ENCODE results near the gene PDE5A.

PDE5A gene

DNA sequence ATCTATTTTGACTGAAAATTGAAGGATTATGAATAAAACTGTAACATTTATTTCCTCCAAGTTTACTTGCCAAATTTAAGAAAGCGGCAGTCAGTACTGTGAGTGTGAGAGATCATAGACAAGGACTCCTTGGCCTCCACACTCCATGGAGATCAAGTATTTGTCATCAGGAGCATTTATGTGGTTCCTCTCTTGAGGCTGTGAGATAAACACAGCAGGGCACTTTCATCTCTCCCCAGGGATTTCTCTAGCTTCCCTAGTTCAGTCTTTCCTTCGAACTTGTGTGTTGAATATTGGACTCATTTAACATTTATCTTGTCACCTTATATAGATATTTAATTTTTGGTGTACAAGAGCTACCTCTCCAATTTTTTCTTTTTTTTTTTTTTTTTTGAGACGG is 40.8 kb downstream of the PDE5A start:
- Histone ChIP-seq H3K36me3 (ENCODE audit: control insufficient read depth, insufficient read depth, low read length) (no peaks in the 10 kb centered on the region), H3K9ac (ENCODE audit: low read length) (no peak overlapping the region), H3K4me1 (ENCODE audit: control insufficient read depth, insufficient read depth, low read length) (no peaks in the 10 kb centered on the region), H3K9me3 (ENCODE audit: control insufficient read depth, insufficient read depth, low read depth, low read length) (no peaks in the 10 kb centered on the region), H3K4me3 (ENCODE audit: low read depth, low read length) (no peak overlapping the region), H3K27ac (ENCODE audit: low read depth, low read length) (no peak overlapping the region), H3K27me3 (ENCODE audit: control insufficient read depth, insufficient read depth, low read length) (no peaks in the 10 kb centered on the region)

GRCh38 chr4:119585771-119586170 is 42.8 kb downstream of the PDE5A start:
- H3K27me3 ChIP-seq (ENCODE audit: control insufficient read depth, insufficient read depth, low read length) = no peaks in the 10 kb centered on the region
- H3K36me3 ChIP-seq (ENCODE audit: control insufficient read depth, insufficient read depth, low read length) = no peaks in the 10 kb centered on the region; the same call in 1 of the 2 replicates
- H3K27ac ChIP-seq (ENCODE audit: low read depth, low read length) = no peak overlapping the region
- no peaks in the 10 kb centered on the region for H3K9me3 ChIP-seq (ENCODE audit: control insufficient read depth, insufficient read depth, low read depth, low read length)
- no peak overlapping the region for H3K4me3 ChIP-seq (ENCODE audit: low read depth, low read length)
- no peak overlapping the region for H3K9ac ChIP-seq (ENCODE audit: low read length)
- H3K4me1 ChIP-seq (ENCODE audit: control insufficient read depth, insufficient read depth, low read length) = no peaks in the 10 kb centered on the region

DNA sequence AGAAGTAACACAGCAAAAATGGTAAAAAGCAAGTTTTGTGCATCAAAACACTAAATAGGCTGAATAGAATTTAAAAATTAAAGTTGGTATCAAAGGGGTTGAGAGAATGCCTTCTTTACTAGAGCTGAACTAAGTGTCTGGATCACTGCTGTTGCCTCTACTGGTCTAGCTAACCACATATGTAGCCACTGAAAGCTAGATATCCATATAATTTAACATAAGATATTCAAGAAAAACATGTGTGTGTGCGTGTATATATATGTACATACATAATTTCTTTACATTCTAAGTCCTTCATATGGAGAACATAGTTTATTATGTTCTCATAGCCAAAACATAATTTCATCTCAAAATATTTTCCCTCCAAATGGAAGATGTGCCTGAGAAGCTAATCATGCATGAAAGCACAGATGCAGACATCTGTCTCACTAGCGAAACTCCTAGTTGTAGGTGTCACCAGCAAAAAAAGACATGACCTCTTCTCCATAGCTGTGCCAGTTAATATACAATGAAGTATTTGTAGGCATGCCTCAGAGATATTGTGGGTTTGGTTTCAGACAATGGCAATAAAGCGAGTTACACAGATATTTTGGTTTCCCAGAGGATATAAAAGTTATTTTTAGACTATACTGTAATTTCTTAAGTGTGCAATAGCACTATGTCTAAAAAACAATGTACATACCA is 47.3 kb downstream of the PDE5A start:
- H3K27me3 ChIP-seq (ENCODE audit: control insufficient read depth, insufficient read depth, low read length) = no peaks in the 10 kb centered on the region

DNA sequence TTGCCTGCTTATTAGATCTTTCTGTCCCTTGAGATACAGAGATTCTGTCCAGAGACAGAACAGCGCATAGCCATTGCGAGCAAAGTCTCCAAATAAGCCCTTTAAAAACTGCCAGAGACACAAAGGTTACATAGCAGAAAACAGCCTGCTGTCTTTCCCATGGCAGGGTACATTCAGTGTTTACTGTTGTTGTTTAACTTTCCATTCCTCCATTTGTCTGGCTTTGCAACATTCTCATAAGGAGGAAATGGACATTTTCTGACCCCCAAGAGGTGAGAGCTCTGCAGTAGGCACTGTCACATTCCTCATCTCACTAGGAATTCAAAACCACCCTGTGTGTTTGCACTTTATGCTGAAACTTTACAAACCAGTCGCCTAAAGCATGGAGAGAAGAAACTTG is 48.3 kb downstream of the PDE5A start:
- Histone ChIP-seq H3K9ac (ENCODE audit: low read length) (no peak overlapping the region), H3K36me3 (ENCODE audit: control insufficient read depth, insufficient read depth, low read length) (no peaks in the 10 kb centered on the region; the same call in 1 of the 2 replicates), H3K27me3 (ENCODE audit: control insufficient read depth, insufficient read depth, low read length) (no peaks in the 10 kb centered on the region), H3K27ac (ENCODE audit: low read depth, low read length) (no peak overlapping the region), H3K9me3 (ENCODE audit: control insufficient read depth, insufficient read depth, low read depth, low read length) (no peaks in the 10 kb centered on the region), H3K4me3 (ENCODE audit: low read depth, low read length) (no peak overlapping the region), H3K4me1 (ENCODE audit: control insufficient read depth, insufficient read depth, low read length) (peaks cover 4% of the 10 kb centered on the region; the same call in 1 of the 2 replicates)

More for the DNA sequence above, 47.3 kb downstream of the PDE5A start:
- Histone ChIP-seq H3K36me3 (ENCODE audit: control insufficient read depth, insufficient read depth, low read length) (no peaks in the 10 kb centered on the region; the same call in 1 of the 2 replicates), H3K4me3 (ENCODE audit: low read depth, low read length) (no peak overlapping the region), H3K9me3 (ENCODE audit: control insufficient read depth, insufficient read depth, low read depth, low read length) (no peaks in the 10 kb centered on the region), H3K27ac (ENCODE audit: low read depth, low read length) (no peak overlapping the region), H3K4me1 (ENCODE audit: control insufficient read depth, insufficient read depth, low read length) (peaks cover 4% of the 10 kb centered on the region; the same call in 1 of the 2 replicates), H3K9ac (ENCODE audit: low read length) (no peak overlapping the region)

DNA sequence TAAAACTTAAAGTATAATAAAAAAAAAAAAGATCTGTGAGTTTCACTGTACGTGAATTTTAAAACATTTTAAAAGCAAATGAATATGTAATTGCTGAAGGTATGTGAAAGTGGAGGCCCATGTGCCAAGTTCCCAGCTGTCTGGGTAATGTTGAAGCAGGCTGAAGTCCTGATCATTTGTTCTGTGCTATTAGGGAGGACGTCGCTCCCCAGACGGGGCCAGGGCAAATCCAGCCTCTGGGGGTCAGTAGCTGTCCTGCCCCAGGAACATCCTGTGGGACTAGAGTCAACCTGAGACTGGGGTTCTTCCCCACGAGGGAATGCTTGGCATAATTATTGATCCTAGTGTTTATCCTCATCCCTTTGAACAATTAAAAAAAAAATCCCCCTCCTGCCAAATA is 48.8 kb downstream of the PDE5A start:
- no peaks in the 10 kb centered on the region; the same call in 1 of the 2 replicates for H3K36me3 ChIP-seq (ENCODE audit: control insufficient read depth, insufficient read depth, low read length)
- H3K9me3 ChIP-seq (ENCODE audit: control insufficient read depth, insufficient read depth, low read depth, low read length) = no peaks in the 10 kb centered on the region
- H3K27ac ChIP-seq (ENCODE audit: low read depth, low read length) = no peak overlapping the region
- H3K4me1 ChIP-seq (ENCODE audit: control insufficient read depth, insufficient read depth, low read length) = peaks cover 4% of the 10 kb centered on the region; the same call in 1 of the 2 replicates
- no peak overlapping the region for H3K9ac ChIP-seq (ENCODE audit: low read length)
- no peak overlapping the region for H3K4me3 ChIP-seq (ENCODE audit: low read depth, low read length)
- H3K27me3 ChIP-seq (ENCODE audit: control insufficient read depth, insufficient read depth, low read length) = no peaks in the 10 kb centered on the region

DNA sequence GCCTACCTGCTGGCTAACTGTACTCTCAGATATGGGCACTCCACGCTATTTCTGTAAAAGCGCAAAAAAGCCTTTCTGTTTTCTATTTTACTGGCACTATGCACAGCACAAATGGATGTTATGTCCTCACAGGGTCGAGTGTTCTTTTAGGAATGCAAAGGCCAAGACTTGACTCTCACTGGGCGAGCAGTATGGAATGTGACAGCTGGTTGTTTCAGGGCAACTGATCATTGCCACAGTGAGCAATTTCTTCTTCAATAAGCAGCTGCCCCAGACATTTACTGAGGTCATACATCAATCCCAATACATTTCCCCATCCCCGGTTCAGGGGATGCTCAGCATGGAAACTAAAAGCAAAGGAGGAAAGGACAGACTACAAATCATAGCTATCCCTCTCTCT is 58.2 kb downstream of the PDE5A start:
- H3K27me3 ChIP-seq (ENCODE audit: control insufficient read depth, insufficient read depth, low read length) = no peaks in the 10 kb centered on the region
- no peak overlapping the region for H3K27ac ChIP-seq (ENCODE audit: low read depth, low read length)
- H3K4me1 ChIP-seq (ENCODE audit: control insufficient read depth, insufficient read depth, low read length) = no peaks in the 10 kb centered on the region
- peaks cover 2% of the 10 kb centered on the region; the same call in 1 of the 2 replicates for H3K36me3 ChIP-seq (ENCODE audit: control insufficient read depth, insufficient read depth, low read length)
- H3K9ac ChIP-seq (ENCODE audit: low read length) = no peak overlapping the region
- no peaks in the 10 kb centered on the region; the same call in 1 of the 2 replicates for H3K9me3 ChIP-seq (ENCODE audit: control insufficient read depth, insufficient read depth, low read depth, low read length)
- no peak overlapping the region for H3K4me3 ChIP-seq (ENCODE audit: low read depth, low read length)

DNA sequence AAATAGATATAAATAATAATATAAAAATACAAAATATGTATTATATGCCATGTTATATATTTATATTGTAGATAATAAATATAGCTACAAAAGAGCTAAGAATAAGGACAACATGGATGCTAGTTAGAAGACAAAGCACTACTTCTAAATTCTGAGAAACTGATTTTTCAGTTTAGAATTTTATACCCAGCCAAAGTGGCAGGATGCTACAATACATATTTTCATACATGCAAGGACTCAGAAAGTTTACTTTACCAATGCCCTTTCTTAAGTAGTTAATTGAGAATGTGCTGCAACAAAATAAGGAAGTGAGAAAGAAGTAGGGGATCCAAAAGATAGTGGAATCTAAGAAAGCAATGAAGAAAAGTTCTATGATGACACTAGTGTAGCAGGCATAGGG is 64.5 kb downstream of the PDE5A start:
- Histone ChIP-seq H3K9me3 (ENCODE audit: control insufficient read depth, insufficient read depth, low read depth, low read length) (peaks cover 10% of the 10 kb centered on the region), H3K4me1 (ENCODE audit: control insufficient read depth, insufficient read depth, low read length) (no peaks in the 10 kb centered on the region), H3K4me3 (ENCODE audit: low read depth, low read length) (no peak overlapping the region), H3K36me3 (ENCODE audit: control insufficient read depth, insufficient read depth, low read length) (peaks cover 18% of the 10 kb centered on the region), H3K27ac (ENCODE audit: low read depth, low read length) (no peak overlapping the region), H3K27me3 (ENCODE audit: control insufficient read depth, insufficient read depth, low read length) (no peaks in the 10 kb centered on the region), H3K9ac (ENCODE audit: low read length) (no peak overlapping the region)

GRCh38 chr4:119559044-119559647 is 69.5 kb downstream of the PDE5A start:
- H3K36me3 ChIP-seq (ENCODE audit: control insufficient read depth, insufficient read depth, low read length) = peaks cover 9% of the 10 kb centered on the region
- H3K27me3 ChIP-seq (ENCODE audit: control insufficient read depth, insufficient read depth, low read length) = no peaks in the 10 kb centered on the region
- H3K9ac ChIP-seq (ENCODE audit: low read length) = no peak overlapping the region
- H3K4me1 ChIP-seq (ENCODE audit: control insufficient read depth, insufficient read depth, low read length) = no peaks in the 10 kb centered on the region
- no peak overlapping the region for H3K4me3 ChIP-seq (ENCODE audit: low read depth, low read length)
- H3K9me3 ChIP-seq (ENCODE audit: control insufficient read depth, insufficient read depth, low read depth, low read length) = peaks cover 1% of the 10 kb centered on the region
- H3K27ac ChIP-seq (ENCODE audit: low read depth, low read length) = no peak overlapping the region

DNA sequence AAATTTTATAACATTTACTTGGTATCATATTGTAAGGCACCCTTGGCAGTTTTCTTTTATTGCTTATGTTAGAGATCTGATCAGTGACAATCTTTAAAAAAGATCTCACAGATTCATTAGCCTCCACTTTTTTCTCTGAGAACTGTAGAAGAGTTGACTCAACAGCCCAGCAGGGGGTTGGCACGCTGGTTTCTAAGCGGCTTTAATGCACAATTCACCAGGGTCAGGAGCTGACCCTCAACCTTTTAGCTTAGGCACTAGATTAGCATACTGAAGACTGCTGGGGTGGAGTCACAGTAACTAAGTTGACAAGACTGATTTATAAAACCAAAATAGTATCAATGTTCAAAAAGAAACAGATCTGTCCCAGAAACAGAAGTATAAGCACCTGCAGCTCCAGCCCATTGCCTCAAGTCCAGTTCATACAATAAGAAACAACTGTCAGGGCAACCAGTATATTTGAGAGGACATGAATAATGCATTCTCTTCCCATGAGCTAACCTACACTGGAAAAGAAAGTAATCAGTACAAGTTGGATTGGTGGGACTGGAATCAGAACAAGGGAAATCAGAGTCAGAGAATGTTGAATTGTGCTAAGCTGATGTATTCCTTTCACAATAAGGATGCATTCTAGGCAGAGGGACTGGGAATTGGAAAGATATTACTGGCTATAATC is 77.6 kb downstream of the PDE5A start:
- H3K27me3 ChIP-seq (ENCODE audit: control insufficient read depth, insufficient read depth, low read length) = no peaks in the 10 kb centered on the region
- H3K4me3 ChIP-seq (ENCODE audit: low read depth, low read length) = no peak overlapping the region
- peaks cover 7% of the 10 kb centered on the region for H3K4me1 ChIP-seq (ENCODE audit: control insufficient read depth, insufficient read depth, low read length)
- H3K27ac ChIP-seq (ENCODE audit: low read depth, low read length) = no peak overlapping the region
- H3K9me3 ChIP-seq (ENCODE audit: control insufficient read depth, insufficient read depth, low read depth, low read length) = no peaks in the 10 kb centered on the region
- no peak overlapping the region for H3K9ac ChIP-seq (ENCODE audit: low read length)
- H3K36me3 ChIP-seq (ENCODE audit: control insufficient read depth, insufficient read depth, low read length) = peaks cover 6% of the 10 kb centered on the region; the same call in 1 of the 2 replicates

DNA sequence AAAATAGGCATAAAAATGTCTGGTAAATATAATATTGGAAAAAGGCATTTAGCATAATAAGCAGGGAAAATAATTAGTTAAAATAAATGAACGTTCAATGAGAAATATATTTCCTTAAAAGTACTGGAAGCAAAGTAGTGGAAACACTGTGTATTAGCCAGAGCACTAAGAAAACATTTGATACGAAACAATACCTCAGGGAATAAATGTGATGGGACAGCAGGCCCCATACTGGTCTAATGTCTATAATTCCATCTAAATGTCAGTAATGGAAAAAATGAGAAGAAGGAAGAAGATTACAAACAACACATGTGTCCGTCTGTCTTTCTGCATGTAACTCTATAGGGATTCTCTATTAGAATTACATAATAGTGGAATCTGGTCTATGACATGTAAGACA is 79.0 kb downstream of the PDE5A start:
- Histone ChIP-seq H3K27me3 (ENCODE audit: control insufficient read depth, insufficient read depth, low read length) (no peaks in the 10 kb centered on the region), H3K27ac (ENCODE audit: low read depth, low read length) (no peak overlapping the region), H3K4me3 (ENCODE audit: low read depth, low read length) (no peak overlapping the region), H3K4me1 (ENCODE audit: control insufficient read depth, insufficient read depth, low read length) (peaks cover 7% of the 10 kb centered on the region), H3K36me3 (ENCODE audit: control insufficient read depth, insufficient read depth, low read length) (0 out of 2 replicates have a peak, but pooled peaks cover 3% of the 10 kb centered on the region), H3K9ac (ENCODE audit: low read length) (no peak overlapping the region), H3K9me3 (ENCODE audit: control insufficient read depth, insufficient read depth, low read depth, low read length) (no peaks in the 10 kb centered on the region)

DNA sequence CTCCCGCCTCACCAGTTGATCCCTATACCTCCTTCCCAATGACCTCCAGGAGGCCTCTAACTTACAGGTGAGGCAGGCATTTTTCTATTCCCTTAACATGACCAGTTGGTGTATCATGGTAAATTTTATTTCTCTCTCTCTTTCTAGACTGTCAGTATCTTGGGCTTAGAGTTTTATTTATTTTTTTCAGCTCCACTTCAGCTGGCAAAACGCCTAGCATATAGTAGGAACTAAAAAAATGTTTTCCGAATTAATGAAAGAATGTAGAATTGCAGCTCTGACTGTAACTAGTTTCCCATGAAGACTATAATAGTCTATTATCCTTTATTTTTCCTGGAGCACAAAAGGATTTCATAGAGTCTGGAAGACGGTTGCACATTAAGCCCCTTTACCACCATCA is 84.8 kb downstream of the PDE5A start:
- no peak overlapping the region for H3K9ac ChIP-seq (ENCODE audit: low read length)
- no peak overlapping the region for H3K27ac ChIP-seq (ENCODE audit: low read depth, low read length)
- H3K9me3 ChIP-seq (ENCODE audit: control insufficient read depth, insufficient read depth, low read depth, low read length) = no peaks in the 10 kb centered on the region
- H3K4me1 ChIP-seq (ENCODE audit: control insufficient read depth, insufficient read depth, low read length) = no peaks in the 10 kb centered on the region
- H3K27me3 ChIP-seq (ENCODE audit: control insufficient read depth, insufficient read depth, low read length) = no peaks in the 10 kb centered on the region
- no peak overlapping the region for H3K4me3 ChIP-seq (ENCODE audit: low read depth, low read length)
- H3K36me3 ChIP-seq (ENCODE audit: control insufficient read depth, insufficient read depth, low read length) = peaks cover 14% of the 10 kb centered on the region

Data from HUES6 (cell line).